Neutrophil (primary cell): Measurements from ENCODE around the gene LHB.

Experiments used
- H3K27ac ChIP-seq: fragments of 200-600 bp; sonication (generic); 2 replicates; pipeline ENCODE4 v1.5.1; 2016; ENCODE audit warnings: mild to moderate bottlenecking, moderate library complexity
- H3K27me3 ChIP-seq: fragments of 200-600 bp; sonication (generic); 2 replicates; pipeline ENCODE4 v1.6.0; 2016; ENCODE audit warnings: mild to moderate bottlenecking
- H3K36me3 ChIP-seq: fragments of 200-600 bp; sonication (generic); 2 replicates; pipeline ENCODE4 v1.5.1; 2017
- H3K4me1 ChIP-seq, 2 experiments: fragments of 200-600 bp in 1 of 2; sonication (generic) in 1 of 2; 1 replicate in 1 of 2; 2 replicates in 1 of 2; pipeline versions ENCODE4 v1.5.1 to v1.6.1; 2013 to 2016; ENCODE audit warnings: low read depth in 1 of 2, low read length in 1 of 2, mild to moderate bottlenecking in 1 of 2, moderate library complexity in 1 of 2; ENCODE audit not compliant: control insufficient read depth in 1 of 2, insufficient read depth in 1 of 2
- H3K4me3 ChIP-seq, 2 experiments: fragments of 200-600 bp in 1 of 2; sonication (generic) in 1 of 2; 1 replicate in 1 of 2; 2 replicates in 1 of 2; pipeline ENCODE4 v1.5.1; 2013 to 2016; ENCODE audit warnings: low read depth in 1 of 2, low read length in 1 of 2, mild to moderate bottlenecking in 1 of 2, moderate library complexity in 1 of 2
- H3K9me3 ChIP-seq: fragments of 200-600 bp; sonication (generic); 2 replicates; pipeline ENCODE4 v1.5.1; 2016
- CTCF ChIP-seq: fragments of 200-600 bp; sonication (generic); IDR thresholded peaks from 2 replicates; pipeline ENCODE4 v1.5.1; 2016; ENCODE audit warnings: antibody characterized with exemption

The LHB gene

GRCh38 chr19:48994035-48994386, 22.9 kb downstream of the LHB start:
- Histone ChIP-seq H3K27ac (peak overlapping the region; percentile 90), H3K4me1 (peaks cover 39 to 40% of the 10 kb centered on the region in 2 experiments), H3K27me3 (no peaks in the 10 kb centered on the region), H3K9me3 (no peaks in the 10 kb centered on the region), H3K36me3 (peaks cover 19% of the 10 kb centered on the region), H3K4me3 (peak overlapping the region; percentile 77 to 81)
- no peak for TF ChIP-seq CTCF

- Histone ChIP-seq H3K27ac (peak within 1 kb of the TSS; percentile 90), H3K4me3 (peak within 1 kb of the TSS; percentile 77 to 81), H3K27me3 (no peaks in the 10 kb centered on the region), H3K36me3 (peaks cover 25% of the 10 kb centered on the region), H3K4me1 (peaks cover 39 to 40% of the 10 kb centered on the region in 2 experiments), H3K9me3 (no peaks in the 10 kb centered on the region)
- TF ChIP-seq CTCF, result peak; percentile 100
Observed at GRCh38 chr19:48993175-48994034, 23.5 kb downstream of the LHB start, which contains the start of the genes GYS1 and RUVBL2. TSS of gene GYS1 (minus strand) at chr19:48993309. CDS start at chr19:48993112, 197 bp downstream. TSS of gene RUVBL2 (plus strand) at chr19:48993887. CDS start at chr19:48993912, 25 bp downstream.

- peaks cover 39 to 40% of the 10 kb centered on the region in 2 experiments for H3K4me1 ChIP-seq
Observed at GRCh38 chr19:48992581-48993174, 24.2 kb downstream of the LHB start.

GRCh38 chr19:48991873-48992580, 24.9 kb downstream of the LHB start:
- H3K4me3 ChIP-seq, result peak overlapping the region; percentile 77 to 81
- TF ChIP-seq CTCF, result no peak
- no peaks in the 10 kb centered on the region for H3K27me3 ChIP-seq
- peak overlapping the region; percentile 90 for H3K27ac ChIP-seq
- no peaks in the 10 kb centered on the region for H3K9me3 ChIP-seq
- H3K4me1 ChIP-seq, result peaks cover 39 to 40% of the 10 kb centered on the region in 2 experiments
- peaks cover 35% of the 10 kb centered on the region for H3K36me3 ChIP-seq

More at GRCh38 chr19:48992581-48993174, 24.2 kb downstream of the LHB start:
- Histone ChIP-seq H3K27me3 (no peaks in the 10 kb centered on the region), H3K4me3 (peak overlapping the region; percentile 77 to 81), H3K9me3 (no peaks in the 10 kb centered on the region), H3K36me3 (peaks cover 32% of the 10 kb centered on the region), H3K27ac (peak overlapping the region; percentile 90)
- TF ChIP-seq CTCF, result no peak

- Histone ChIP-seq H3K4me3 (no peak overlapping the region), H3K36me3 (peaks cover 45% of the 10 kb centered on the region), H3K27me3 (no peaks in the 10 kb centered on the region), H3K9me3 (no peaks in the 10 kb centered on the region), H3K4me1 (peaks cover 39 to 40% of the 10 kb centered on the region in 2 experiments), H3K27ac (peak overlapping the region; percentile 90)
- no peak for TF ChIP-seq CTCF
Observed at GRCh38 chr19:48991011-48991609, 25.8 kb downstream of the LHB start.
